Measurements from ENCODE around the gene KDM1B. TPM values are rescaled to one million over a fixed set of nuclear protein-coding genes. Genes with fewer than 3 reads are reported as not detected.

KDM1B gene
- total and polyA plus RNA-seq, 8 donors, result 2.6 to 11.9 (median 6.5) TPM

DNA sequence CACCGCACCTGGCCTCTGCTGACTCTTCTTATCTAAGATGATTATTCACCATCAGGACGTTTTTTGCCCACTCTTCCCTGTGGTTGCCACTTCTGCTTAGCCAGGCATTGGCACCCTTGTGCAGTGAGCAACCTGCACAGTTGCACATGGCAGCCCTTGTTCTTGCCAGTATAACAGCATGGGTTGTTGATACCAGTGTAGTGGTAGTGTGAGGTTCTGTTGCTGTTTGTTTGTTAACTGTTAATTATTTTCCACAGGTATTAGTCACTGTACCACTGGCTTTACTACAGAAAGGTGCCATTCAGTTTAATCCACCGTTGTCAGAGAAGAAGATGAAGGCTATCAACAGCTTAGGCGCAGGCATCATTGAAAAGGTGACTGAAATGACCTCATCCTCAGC lies 57.0 kb downstream of the KDM1B start:
- H3K27ac ChIP-seq, result no peak overlapping the region
- no peak for DNase-seq
- TF ChIP-seq CTCF (IDR thresholded peaks at IDR 0.05), result no peak
- 60 to 63% methylated on average over 4 of the region's 4 CpGs for WGBS, 2 donors
- H3K36me3 ChIP-seq, result peaks cover 0 to 8% (median 0%) of the 10 kb centered on the region in 3 donors
- H3K4me1 ChIP-seq, result no peaks in the 10 kb centered on the region
- H3K9me3 ChIP-seq, result no peaks in the 10 kb centered on the region
- no peak for FAIRE-seq
- no peaks in the 10 kb centered on the region for H3K27me3 ChIP-seq
- H3K4me3 ChIP-seq, result no peak overlapping the region
- intact Hi-C loops (cut with DNase I), result no loop called here
- no peak for ATAC-seq

DNA sequence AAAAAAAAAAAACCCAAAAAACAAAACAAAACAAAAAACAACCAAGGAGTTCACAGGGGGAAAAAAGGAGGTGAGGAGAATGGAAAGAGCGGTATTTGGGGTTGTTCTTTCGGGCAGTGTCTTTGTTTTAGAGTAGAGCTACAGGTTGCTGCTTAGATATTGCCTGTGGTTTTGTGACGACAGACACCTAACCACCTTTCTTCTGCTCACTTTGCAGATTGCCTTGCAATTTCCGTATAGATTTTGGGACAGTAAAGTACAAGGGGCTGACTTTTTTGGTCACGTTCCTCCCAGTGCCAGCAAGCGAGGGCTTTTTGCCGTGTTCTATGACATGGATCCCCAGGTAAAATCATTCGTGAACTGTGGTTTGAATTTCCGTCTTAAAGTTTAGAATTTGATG lies 58.2 kb downstream of the KDM1B start:
- intact Hi-C loops (cut with DNase I), result no loop called here
- ATAC-seq, result no peak
- WGBS, 2 donors, result 94 to 96% methylated on average over 9 of the region's 9 CpGs

DNA sequence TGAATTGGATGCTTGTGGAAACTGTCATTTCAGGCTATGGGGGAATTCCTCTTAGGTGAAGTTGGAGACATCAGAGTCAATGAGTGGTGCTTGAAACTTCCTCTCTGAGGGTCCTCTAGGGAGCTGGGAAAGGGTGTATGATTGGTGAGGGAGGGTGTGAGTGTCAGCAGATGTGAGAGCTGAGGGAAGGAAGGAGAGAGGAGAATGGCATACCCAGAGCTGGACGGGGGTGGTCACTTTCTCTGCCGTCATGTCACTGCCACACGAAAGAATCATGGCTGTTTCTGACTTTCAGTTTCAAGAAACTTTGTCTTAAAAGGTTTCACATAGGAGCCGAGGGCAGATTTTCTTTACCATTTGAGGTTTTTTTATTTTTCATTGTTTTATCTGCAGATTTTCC lies 58.8 kb downstream of the KDM1B start:
- WGBS, 2 donors, result 86 to 89% methylated on average over 4 of the region's 4 CpGs
- intact Hi-C loops (cut with DNase I), result no loop called here
- no peak for ATAC-seq

More for the DNA sequence above, 58.2 kb downstream of the KDM1B start:
- Histone ChIP-seq H3K27me3 (no peaks in the 10 kb centered on the region), H3K4me3 (no peak overlapping the region), H3K4me1 (no peaks in the 10 kb centered on the region), H3K9me3 (no peaks in the 10 kb centered on the region), H3K36me3 (peaks cover 0 to 8% (median 0%) of the 10 kb centered on the region in 3 donors), H3K27ac (no peak overlapping the region)
- FAIRE-seq (no peak), DNase-seq (no peak)
- TF ChIP-seq CTCF (IDR thresholded peaks at IDR 0.05), result no peak

DNA sequence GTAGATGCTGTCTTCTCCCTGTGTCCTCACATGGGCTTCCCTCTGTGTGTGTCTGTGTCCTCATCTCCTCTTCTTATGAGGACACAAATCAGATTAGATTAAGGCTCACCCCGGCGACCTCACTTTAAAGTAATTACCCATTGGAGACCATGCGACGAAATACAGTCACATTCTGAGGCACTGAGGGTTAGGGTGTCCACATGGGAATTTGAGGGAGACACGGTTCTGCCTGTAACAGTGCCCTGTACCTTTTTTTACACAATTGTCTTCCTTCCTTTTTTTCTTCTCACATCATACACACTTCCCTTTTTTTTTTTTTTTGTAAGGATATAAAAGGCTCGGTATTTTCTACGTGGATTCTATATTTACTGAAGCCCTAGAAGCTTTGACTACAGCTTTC lies 60.2 kb downstream of the KDM1B start:
- H3K27ac ChIP-seq, result no peak overlapping the region
- 83 to 86% methylated on average over 7 of the region's 7 CpGs for WGBS, 2 donors
- no peaks in the 10 kb centered on the region for H3K27me3 ChIP-seq
- FAIRE-seq (no peak), DNase-seq (no peak), ATAC-seq (no peak)
- no peak for TF ChIP-seq CTCF (IDR thresholded peaks at IDR 0.05)
- no peak overlapping the region for H3K4me3 ChIP-seq
- H3K9me3 ChIP-seq, result no peaks in the 10 kb centered on the region
- H3K36me3 ChIP-seq, result peaks cover 0 to 8% (median 0%) of the 10 kb centered on the region in 3 donors
- H3K4me1 ChIP-seq, result no peaks in the 10 kb centered on the region
- intact Hi-C loops (cut with DNase I), result no loop called here

More for the DNA sequence above, 58.8 kb downstream of the KDM1B start:
- no peak overlapping the region for H3K27ac ChIP-seq
- FAIRE-seq, result no peak
- no peak overlapping the region for H3K4me3 ChIP-seq
- H3K4me1 ChIP-seq, result no peaks in the 10 kb centered on the region
- H3K9me3 ChIP-seq, result no peaks in the 10 kb centered on the region
- no peak for DNase-seq
- TF ChIP-seq CTCF (IDR thresholded peaks at IDR 0.05), result no peak
- H3K27me3 ChIP-seq, result no peaks in the 10 kb centered on the region
- peaks cover 0 to 8% (median 0%) of the 10 kb centered on the region in 3 donors for H3K36me3 ChIP-seq

DNA sequence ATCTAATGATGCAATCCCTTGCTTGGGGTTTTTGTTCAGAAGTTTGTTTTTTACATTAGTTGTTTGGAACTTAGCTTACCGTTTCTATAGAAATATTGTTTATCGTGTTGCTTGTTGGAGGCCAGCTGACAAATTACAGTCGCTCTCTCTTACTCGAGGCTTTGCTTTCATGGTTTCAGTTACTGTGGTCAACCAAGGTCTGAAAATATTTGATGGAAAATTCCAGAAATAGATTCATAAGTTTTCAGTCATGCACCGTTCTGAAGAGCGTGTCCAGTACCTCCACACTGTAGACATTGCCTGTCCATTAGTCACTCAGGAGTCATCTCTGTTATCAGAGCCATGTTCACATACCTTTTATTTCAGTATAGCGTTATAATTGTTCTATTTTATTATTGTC lies 61.2 kb downstream of the KDM1B start:
- ATAC-seq, result no peak

More for the DNA sequence above, 61.2 kb downstream of the KDM1B start:
- Histone ChIP-seq H3K4me1 (no peaks in the 10 kb centered on the region), H3K9me3 (no peaks in the 10 kb centered on the region), H3K4me3 (no peak overlapping the region), H3K36me3 (peaks cover 0 to 8% (median 0%) of the 10 kb centered on the region in 3 donors), H3K27ac (no peak overlapping the region), H3K27me3 (no peaks in the 10 kb centered on the region)
- DNase-seq (no peak), FAIRE-seq (no peak)
- WGBS, 2 donors, result 94 to 95% methylated on average over 7 of the region's 7 CpGs
- no peak for TF ChIP-seq CTCF (IDR thresholded peaks at IDR 0.05)
- intact Hi-C loops (cut with DNase I), result no loop called here
